Endometrium (tissue), 2 donors: ENCODE results near the gene ENTPD8.
"Not testable (repeated sequence)": the region's sequence is repeated elsewhere in the genome, so short reads cannot be mapped to it uniquely, and the experiment has no call there.

Experiments used
- FAIRE-seq: peaks from 2 replicates; lab custom pipeline; 2012; peaks lifted over from hg19 to GRCh38; lab: Jason Lieb, UNC
- donor health status: control.
- donor health status: control.

ENTPD8 gene

GRCh38 chr9:137393176-137394150 is 47.7 kb downstream of the ENTPD8 start:
- no peak for FAIRE-seq

GRCh38 chr9:137392232-137393007 is 48.7 kb downstream of the ENTPD8 start:
- no peak for FAIRE-seq

- no peak for FAIRE-seq
Observed at GRCh38 chr9:137391411-137391754, 49.8 kb downstream of the ENTPD8 start.

GRCh38 chr9:137390553-137391410 is 50.4 kb downstream of the ENTPD8 start:
- FAIRE-seq, result no peak

GRCh38 chr9:137389428-137389746 is 51.8 kb downstream of the ENTPD8 start:
- no peak for FAIRE-seq

- FAIRE-seq, result no peak
Observed at GRCh38 chr9:137388589-137389427, 52.3 kb downstream of the ENTPD8 start.

- no peak for FAIRE-seq
Observed at GRCh38 chr9:137387891-137388560, 53.1 kb downstream of the ENTPD8 start.

- no peak for FAIRE-seq
Observed at GRCh38 chr9:137387114-137387890, 53.9 kb downstream of the ENTPD8 start.

- FAIRE-seq, result not testable (repeated sequence)
Observed at GRCh38 chr9:137386507-137387113, 54.5 kb downstream of the ENTPD8 start.

GRCh38 chr9:137385061-137385655 is 56.0 kb downstream of the ENTPD8 start:
- FAIRE-seq, result no peak
